ENCODE results near the gene FDXR. TPM values are rescaled to one million over a fixed set of nuclear protein-coding genes. Genes with fewer than 3 reads are reported as not detected.

The FDXR gene
- total and polyA plus RNA-seq, 4 donors = 3.9 to 10.1 (median 4.6) TPM

DNA sequence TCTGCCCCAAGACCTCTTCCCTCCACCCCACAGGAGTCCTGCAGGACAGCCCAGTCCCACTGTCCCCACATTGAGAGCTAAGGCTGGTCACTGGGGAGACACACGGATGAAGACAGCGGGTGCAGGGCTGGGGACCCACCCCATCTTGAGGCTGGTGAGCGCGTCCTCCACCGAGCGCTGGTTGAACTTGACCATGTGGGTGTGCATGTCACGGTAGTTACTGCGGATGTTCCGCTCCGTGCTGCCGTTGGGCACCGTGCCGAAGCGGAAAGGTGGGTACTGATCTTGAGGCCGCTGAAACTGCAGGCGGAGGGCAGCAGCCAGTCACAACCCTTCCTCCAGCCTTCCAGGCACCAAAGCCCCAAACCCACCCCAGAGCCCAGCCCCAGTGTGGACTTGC is 26.2 kb downstream of the FDXR start:
- Histone ChIP-seq H3K4me3 (ENCODE audit: low read depth in 1 of 3, low read length in 3 of 3) (no peak overlapping the region), H3K9ac (ENCODE audit: low read depth in 1 of 2, low read length in 2 of 2) (no peak overlapping the region), H3K36me3 (ENCODE audit: control insufficient read depth in 4 of 4, insufficient read depth in 3 of 4, low read depth in 1 of 4, low read length in 3 of 4) (no peaks in the 10 kb centered on the region), H3K27me3 (ENCODE audit: control insufficient read depth in 4 of 4, insufficient read depth in 4 of 4, low read length in 3 of 4) (peaks cover 0 to 5% (median 0%) of the 10 kb centered on the region in 4 donors), H3K9me3 (ENCODE audit: control insufficient read depth in 4 of 4, low read length in 3 of 4) (no peaks in the 10 kb centered on the region), H3K27ac (ENCODE audit: low read depth in 1 of 2, low read length in 2 of 2) (no peak overlapping the region), H3K4me1 (ENCODE audit: control insufficient read depth in 4 of 4, insufficient read depth in 4 of 4, low read length in 3 of 4) (peaks cover 0 to 7% (median 5%) of the 10 kb centered on the region in 4 donors)
- no peak for TF ChIP-seq GABPA (IDR thresholded peaks at IDR 0.05 in 1 of 2, conservative IDR thresholded peaks at IDR 0.05 in 1 of 2)
- TF ChIP-seq ZBTB33 (IDR thresholded peaks at IDR 0.05) = no peak
- TF ChIP-seq REST (IDR thresholded peaks at IDR 0.05) = no peak
- no peak for TF ChIP-seq FOXA1 (IDR thresholded peaks at IDR 0.05)
- no peak for TF ChIP-seq NR2F2 (IDR thresholded peaks at IDR 0.05)
- TF ChIP-seq, protein P1, sequence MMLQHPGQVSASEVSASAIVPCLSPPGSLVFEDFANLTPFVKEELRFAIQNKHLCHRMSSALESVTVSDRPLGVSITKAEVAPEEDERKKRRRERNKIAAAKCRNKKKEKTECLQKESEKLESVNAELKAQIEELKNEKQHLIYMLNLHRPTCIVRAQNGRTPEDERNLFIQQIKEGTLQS (IDR thresholded peaks at IDR 0.05) = no peak
- no peak for TF ChIP-seq YY1 (IDR thresholded peaks at IDR 0.05)
- TF ChIP-seq HNF4A (conservative IDR thresholded peaks at IDR 0.05) = no peak
- TF ChIP-seq FOXA2 (IDR thresholded peaks at IDR 0.05) = no peak
- TF ChIP-seq RAD21 (IDR thresholded peaks at IDR 0.05) = no peak
- TF ChIP-seq JUND (IDR thresholded peaks at IDR 0.05) = no peak
- no peak for TF ChIP-seq SP1 (IDR thresholded peaks at IDR 0.05)
- TF ChIP-seq TAF1 (conservative IDR thresholded peaks at IDR 0.05) = no peak
- no peak for TF ChIP-seq CTCF (IDR thresholded peaks at IDR 0.05; ENCODE audit: low read depth, low read length, missing input control)
- DNase-seq (ENCODE audit: low spot score) = no peak
- 96% methylated on average over 16 of the region's 16 CpGs for WGBS

DNA sequence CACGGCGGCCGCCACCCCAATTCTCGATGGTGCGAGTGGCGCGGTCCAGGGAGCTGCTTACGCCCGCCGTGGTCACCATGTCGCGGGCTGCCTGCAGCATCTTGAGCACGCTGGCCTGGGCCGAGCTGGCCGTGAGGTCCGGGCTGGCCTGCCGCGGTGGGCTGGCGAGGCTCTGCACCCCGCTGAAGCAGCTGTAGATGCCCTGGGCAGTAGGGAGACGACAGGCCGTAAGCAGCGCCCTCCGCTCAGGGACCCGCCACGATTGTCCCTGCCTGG is 29.5 kb downstream of the FDXR start:
- Histone ChIP-seq H3K27me3 (ENCODE audit: control insufficient read depth in 4 of 4, insufficient read depth in 4 of 4, low read length in 3 of 4) (no peaks in the 10 kb centered on the region), H3K9me3 (ENCODE audit: control insufficient read depth in 4 of 4, low read length in 3 of 4) (no peaks in the 10 kb centered on the region), H3K4me1 (ENCODE audit: control insufficient read depth in 4 of 4, insufficient read depth in 4 of 4, low read length in 3 of 4) (peaks cover 0 to 7% (median 5%) of the 10 kb centered on the region in 4 donors), H3K27ac (ENCODE audit: low read depth in 1 of 2, low read length in 2 of 2) (no peak overlapping the region), H3K36me3 (ENCODE audit: control insufficient read depth in 4 of 4, insufficient read depth in 3 of 4, low read depth in 1 of 4, low read length in 3 of 4) (no peaks in the 10 kb centered on the region), H3K4me3 (ENCODE audit: low read depth in 1 of 3, low read length in 3 of 3) (no peak overlapping the region), H3K9ac (ENCODE audit: low read depth in 1 of 2, low read length in 2 of 2) (no peak overlapping the region)
- 46% methylated on average over 26 of the region's 26 CpGs for WGBS
- DNase-seq (ENCODE audit: low spot score) = no peak
- TF ChIP-seq TAF1 (conservative IDR thresholded peaks at IDR 0.05) (no peak), HNF4A (conservative IDR thresholded peaks at IDR 0.05) (no peak), EGR1 (IDR thresholded peaks at IDR 0.05; ENCODE audit: low read depth in 2 of 2) (no peak), FOXA2 (IDR thresholded peaks at IDR 0.05) (no peak), ZBTB33 (IDR thresholded peaks at IDR 0.05) (no peak), JUND (IDR thresholded peaks at IDR 0.05) (no peak), CTCF (IDR thresholded peaks at IDR 0.05; ENCODE audit: low read depth, low read length, missing input control) (no peak), REST (IDR thresholded peaks at IDR 0.05) (no peak), YY1 (IDR thresholded peaks at IDR 0.05) (no peak), RXRA (IDR thresholded peaks at IDR 0.05) (no peak), SP1 (IDR thresholded peaks at IDR 0.05) (no peak)

Data from liver (tissue), 9 donors.